HG03575 (cell line): ENCODE data around the gene QRFP.

ENCODE experiments used
- ATAC-seq: cut with Tn5 transposase; IDR thresholded peaks from one replicate; pipeline ENCODE4 v1.9.1; 2021; ENCODE audit not compliant: unreplicated experiment, insufficient number of reproducible peaks, low FRiP score; ENCODE audit errors: extremely low read depth

Gene QRFP

DNA sequence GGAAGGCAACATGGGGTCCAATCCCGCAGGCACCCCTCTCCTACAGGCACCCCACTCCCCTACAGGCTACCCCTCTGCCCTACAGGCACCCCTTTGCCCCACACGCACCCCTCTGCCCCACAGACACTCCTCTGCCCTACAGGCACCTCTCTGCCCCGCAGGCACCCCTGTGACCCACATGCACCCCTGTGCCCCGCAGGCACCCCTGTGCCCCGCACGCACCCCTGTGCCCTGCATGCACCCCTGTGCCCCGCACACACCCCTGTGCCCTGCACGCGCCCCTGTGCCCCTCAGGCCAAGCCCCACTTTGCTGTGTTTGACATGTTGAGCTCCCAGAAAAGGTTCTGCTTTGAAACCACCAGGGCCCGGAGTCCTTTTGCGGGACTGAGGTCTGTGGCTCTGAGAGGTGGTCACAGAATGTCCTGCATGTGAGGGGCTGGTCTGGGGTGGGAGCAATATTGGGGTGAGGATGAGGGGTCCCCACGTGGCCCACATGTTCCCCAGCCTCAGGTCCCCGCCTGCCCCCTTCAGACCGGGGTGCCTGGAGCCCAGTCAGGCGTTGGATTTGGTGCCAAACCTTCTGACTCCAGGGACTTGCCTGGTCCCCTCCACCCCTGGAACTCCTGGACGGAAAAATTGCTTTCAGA, 616 bp upstream of the QRFP start:
- ATAC-seq = no peak

DNA sequence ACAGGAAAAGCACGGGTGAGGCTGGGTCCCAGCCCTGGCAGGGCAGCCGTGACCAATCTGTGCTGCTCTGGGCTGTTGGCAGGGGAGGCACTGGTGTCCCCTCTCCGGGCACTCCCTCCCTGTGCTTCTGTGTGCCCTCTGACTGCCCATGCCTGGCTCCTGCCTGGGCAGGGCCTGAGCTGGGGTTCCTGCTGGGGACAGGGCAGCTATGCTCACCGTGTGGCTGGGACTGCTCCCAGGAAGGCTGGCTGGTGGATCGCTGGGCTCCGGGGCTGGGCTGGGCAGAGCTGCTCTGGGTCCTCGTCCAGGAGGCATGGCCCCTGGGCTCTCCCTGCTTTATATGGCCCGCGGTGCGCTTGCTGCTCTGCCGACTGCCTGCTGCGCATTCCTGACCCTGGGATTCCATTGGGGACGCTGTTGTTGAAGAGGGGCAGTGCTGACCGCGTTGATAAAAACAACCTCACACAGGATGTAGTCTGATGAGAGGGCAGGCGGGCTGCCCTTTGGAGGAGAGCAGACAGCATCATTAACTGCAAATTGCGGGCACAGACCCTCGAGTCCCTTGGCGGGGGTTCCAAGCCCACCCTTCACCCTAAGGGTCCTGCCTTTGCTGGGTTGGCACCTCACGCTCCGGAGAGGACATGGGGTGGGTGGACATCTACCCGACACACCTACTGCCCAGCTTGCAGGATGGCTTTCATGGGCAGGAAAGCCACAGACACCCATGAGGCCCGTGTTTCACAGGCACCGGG, 955 bp downstream of the QRFP start:
- no peak for ATAC-seq

DNA sequence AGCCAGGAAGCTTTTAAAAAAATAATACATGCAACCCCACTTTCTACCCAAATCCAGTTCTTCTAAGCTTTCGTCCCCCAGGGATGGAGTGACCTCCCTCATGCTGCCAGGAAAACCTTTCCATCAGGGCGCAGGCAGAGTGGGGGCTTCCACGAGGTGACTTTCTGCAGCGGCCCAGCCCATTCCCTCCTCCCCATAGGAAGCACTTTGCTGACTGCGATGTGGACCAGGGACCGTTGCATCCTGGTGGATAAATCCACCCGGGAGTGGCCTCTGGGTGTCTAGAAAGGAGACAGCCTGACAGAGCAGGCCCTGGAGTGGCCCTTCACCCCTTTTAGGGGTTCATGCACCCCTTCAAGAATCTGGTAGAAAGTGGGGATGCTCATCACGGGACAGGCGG, 1.6 kb downstream of the QRFP start:
- no peak for ATAC-seq

DNA sequence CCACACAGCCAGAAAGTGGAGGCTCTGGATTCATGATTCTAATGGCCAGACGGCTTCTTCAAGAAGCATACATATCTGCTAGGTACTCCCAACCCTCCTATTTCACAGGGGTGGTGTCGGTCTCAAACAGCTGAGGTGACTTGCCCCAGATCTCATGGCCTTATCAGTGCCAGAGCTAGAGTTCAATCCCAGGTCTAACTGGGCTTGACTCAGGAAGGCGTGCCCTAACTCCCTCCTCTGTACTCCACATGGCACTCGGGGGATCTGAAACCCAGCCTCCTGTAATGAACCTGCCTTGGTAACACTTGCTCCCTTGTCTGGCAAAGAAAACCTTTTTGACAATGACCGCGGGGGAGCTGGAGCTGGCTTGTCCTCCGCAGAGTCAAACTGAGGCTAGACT, 2.1 kb downstream of the QRFP start:
- no peak for ATAC-seq

DNA sequence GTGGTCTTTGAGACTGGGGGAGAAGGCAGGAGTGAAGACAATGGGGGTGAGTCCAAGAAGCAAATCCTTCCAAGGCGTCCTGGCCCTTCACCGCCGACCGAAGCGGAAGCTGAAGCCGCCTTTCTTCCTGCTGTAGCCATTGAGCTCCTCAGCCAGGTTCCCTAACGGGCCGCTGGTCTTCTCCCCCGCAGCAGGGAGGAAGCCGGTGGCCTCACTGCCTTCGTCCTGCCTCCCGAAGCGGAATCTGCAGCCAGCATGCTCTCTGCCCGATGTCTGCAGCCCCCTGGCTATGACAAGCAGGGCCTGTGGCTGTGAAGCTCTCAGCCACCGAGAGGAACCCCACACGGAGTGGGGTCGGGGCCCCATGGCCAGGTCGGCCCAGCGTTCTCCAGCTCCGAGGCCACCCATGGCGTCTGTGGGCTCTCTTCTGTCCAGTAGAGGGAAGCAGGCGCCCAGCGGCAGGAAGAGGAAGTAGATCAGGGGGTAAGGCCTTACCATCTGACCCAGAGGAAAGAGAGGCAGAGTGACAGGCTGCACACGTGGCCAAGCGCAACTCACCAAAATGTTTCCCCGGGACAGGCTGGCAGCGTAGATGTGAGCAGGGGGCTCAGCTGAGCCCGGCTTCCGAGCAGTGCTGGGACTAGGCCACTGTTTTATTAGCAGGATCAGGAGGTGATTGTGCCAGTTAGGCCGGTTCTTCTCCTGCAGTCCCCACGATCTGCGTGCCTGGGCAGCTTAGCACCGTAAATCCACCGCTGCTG, 3.1 kb downstream of the QRFP start:
- ATAC-seq = no peak

- no peak for ATAC-seq
Observed at GRCh38 chr9:130892477-130893304, 3.9 kb downstream of the QRFP start.

DNA sequence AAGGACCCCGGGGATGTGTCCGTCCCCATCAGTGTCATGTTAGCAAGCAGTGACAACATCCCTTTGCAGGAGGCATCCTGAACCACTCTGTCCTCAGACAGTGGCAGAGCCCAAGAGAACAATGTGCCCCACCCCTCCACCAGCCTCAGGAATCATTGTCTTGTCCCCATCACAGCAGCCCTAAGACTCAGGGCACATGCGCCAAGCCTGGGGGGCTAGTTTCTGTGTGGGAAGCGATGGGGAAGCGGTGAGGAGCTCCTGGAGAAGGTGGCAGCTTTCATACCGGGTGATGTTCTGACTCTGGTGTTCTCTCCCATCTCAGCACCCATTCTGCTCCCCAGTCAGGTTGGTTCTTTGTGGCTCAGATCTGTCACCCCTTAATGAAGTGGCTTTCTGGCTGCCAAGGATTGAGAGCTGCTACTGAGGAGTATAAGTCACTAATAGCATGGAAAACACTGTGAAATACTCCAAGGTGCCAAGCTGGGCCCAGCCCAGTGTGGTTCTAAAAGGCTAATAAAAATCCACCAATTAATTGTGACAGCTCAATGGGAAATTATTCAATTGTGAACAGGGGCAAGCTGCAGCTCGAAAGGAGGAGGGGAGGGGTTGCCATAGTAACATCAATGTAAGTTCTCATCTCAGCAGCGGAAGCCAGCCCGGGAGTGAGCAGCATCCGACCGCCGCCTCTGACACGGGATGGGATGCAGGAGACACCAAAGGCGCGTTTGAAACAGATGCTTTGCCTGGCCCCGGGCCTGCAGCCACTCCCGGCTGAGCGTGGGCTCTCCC, 4.7 kb downstream of the QRFP start:
- ATAC-seq = no peak

GRCh38 chr9:130890870-130891687, 5.5 kb downstream of the QRFP start:
- no peak for ATAC-seq

DNA sequence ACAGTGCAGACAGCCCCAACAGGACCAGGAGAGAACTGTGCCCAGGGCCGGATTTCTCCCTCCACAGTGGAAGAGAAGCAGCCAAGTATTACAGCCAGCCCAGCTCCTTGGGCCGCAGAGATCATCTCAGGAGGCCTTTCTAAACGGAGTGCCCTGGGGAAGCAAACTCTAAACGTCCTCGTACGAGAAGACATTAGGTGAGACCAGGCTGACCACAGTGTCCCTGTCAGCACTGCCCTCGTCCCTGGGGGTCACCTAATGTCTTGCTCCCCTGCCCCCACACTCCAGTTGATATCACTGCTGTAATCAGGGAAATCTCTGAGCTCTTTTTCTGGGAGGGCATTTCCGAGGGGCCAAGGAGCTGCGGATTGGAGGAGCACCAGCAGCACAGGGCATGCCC, 6.5 kb downstream of the QRFP start:
- ATAC-seq = no peak

DNA sequence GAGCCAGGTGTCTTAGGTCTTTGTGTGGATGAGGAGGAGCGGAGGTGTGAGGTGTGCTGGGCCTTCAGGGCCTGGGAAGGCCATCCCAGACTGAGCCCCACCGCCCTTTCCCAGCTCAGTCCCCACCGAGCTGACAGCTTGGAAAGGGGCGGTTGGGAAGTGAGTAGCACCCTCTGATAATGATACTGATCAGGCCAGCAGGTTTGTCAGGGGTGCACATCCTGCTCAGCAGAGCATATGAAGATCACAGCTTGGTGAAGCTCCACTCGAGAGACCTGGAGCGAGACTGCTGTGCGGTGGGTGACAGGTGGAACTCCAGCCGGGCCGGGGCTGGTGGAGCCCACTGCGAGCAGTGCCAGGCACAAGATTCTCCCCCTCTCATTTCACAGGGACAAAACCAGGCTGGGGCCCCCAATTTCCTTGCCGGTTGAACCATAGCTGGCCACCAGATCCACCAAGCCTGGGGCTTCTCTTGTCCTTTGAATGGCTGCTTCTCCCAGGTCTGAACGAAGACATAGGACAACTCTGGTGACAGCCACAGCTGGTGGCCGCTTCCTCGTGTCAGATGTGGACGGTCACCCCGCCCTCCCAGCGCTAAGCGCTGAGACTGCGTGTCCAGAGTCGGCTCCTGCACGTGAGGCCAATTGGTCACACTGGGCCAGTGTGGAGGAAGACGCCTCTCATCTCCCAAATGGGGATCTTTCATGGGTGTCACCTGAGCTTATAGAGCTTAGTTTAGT, 8.3 kb downstream of the QRFP start:
- ATAC-seq = no peak

DNA sequence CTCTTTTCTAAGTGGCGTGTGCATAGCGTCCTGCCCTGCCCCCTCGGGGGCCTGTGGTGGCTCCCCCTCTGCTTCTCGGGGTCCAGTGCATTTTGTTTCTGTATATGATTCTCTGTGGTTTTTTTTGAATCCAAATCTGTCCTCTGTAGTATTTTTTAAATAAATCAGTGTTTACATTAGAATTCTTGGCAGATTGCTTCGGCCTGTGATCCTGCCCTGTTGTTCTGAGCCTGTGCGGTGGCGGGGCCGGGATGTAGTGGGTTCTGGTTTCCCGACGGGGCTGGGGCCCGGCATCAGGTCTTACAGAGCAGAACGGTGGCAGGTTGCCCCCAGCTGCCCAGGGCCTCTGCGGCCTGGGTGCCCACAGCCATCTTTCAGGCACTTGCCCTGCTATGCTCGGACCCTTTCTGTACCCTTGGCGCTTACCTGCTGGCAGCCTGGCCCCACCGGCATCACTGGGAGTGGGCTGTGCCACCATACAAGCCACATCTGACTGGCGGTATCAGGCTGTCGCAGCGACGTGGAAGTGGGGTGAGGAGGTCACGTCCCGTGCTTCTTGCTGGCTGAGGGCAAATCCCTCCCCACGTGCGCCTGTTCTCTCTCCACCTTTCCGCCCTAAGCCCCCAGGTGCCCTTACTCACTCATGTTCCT, 9.0 kb downstream of the QRFP start:
- no peak for ATAC-seq

GRCh38 chr9:130886981-130887380, 9.6 kb downstream of the QRFP start:
- no peak for ATAC-seq

DNA sequence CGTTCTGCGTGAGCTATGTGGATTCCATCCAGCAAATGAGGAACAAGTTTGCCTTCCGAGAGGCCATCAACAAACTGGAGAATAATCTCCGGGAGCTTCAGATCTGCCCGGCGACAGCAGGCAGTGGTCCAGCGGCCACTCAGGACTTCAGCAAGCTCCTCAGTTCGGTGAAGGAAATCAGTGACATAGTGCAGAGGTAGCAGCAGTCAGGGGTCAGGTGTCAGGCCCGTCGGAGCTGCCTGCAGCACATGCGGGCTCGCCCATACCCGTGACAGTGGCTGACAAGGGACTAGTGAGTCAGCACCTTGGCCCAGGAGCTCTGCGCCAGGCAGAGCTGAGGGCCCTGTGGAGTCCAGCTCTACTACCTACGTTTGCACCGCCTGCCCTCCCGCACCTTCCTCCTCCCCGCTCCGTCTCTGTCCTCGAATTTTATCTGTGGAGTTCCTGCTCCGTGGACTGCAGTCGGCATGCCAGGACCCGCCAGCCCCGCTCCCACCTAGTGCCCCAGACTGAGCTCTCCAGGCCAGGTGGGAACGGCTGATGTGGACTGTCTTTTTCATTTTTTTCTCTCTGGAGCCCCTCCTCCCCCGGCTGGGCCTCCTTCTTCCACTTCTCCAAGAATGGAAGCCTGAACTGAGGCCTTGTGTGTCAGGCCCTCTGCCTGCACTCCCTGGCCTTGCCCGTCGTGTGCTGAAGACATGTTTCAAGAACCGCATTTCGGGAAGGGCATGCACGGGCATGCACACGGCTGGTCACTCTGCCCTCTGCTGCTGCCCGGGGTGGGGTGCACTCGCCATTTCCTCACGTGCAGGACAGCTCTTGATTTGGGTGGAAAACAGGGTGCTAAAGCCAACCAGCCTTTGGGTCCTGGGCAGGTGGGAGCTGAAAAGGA, 10.9 kb downstream of the QRFP start:
- no peak for ATAC-seq

DNA sequence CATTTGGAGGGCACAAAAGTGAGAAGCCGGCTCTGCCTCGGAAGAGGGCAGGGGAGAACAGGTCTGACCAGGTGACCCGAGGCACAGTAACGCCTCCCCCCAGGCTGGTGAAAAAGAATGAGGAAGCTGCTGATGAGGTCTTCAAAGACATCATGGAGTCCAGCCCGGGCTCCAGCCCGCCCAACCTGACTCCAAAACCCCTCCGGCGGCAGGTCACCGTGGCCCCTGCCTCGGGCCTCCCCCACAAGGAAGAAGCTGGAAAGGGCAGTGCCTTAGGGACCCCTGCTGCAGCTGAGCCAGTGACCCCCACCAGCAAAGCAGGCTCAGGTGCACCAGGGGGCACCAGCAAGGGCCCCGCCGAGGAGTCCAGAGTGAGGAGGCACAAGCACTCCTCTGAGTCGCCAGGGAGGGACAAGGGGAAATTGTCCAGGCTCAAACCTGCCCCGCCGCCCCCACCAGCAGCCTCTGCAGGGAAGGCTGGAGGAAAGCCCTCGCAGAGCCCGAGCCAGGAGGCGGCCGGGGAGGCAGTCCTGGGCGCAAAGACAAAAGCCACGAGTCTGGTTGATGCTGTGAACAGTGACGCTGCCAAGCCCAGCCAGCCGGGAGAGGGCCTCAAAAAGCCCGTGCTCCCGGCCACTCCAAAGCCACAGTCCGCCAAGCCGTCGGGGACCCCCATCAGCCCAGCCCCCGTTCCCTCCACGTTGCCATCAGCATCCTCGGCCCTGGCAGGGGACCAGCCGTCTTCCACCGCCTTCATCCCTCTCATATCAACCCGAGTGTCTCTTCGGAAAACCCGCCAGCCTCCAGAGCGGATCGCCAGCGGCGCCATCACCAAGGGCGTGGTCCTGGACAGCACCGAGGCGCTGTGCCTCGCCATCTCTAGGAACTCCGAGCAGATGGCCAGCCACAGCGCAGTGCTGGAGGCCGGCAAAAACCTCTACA, 11.8 kb downstream of the QRFP start:
- ATAC-seq = no peak

DNA sequence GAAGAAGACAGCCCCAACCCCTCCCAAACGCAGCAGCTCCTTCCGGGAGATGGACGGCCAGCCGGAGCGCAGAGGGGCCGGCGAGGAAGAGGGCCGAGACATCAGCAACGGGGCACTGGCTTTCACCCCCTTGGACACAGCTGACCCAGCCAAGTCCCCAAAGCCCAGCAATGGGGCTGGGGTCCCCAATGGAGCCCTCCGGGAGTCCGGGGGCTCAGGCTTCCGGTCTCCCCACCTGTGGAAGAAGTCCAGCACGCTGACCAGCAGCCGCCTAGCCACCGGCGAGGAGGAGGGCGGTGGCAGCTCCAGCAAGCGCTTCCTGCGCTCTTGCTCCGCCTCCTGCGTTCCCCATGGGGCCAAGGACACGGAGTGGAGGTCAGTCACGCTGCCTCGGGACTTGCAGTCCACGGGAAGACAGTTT, 12.5 kb downstream of the QRFP start:
- no peak for ATAC-seq
